Loucy (cell line): Measurements from ENCODE around the gene PANK1.

Source experiments
- H2AFZ ChIP-seq: fragments of 200-600 bp; sonication (generic); 2 replicates; pipeline ENCODE4 v1.6.0; 2016; ENCODE audit warnings: antibody characterized with exemption, mild to moderate bottlenecking, low read length, moderate library complexity
- H3F3A ChIP-seq: fragments of 200-600 bp; 2 replicates; pipeline ENCODE4 v1.6.0; 2016; ENCODE audit warnings: antibody characterized with exemption, low read depth, mild to moderate bottlenecking
- H3K27me3 ChIP-seq: fragments of 200-600 bp; sonication (generic); 2 replicates; pipeline ENCODE4 v1.6.1; 2014; ENCODE audit warnings: low read length, mild to moderate bottlenecking; ENCODE audit not compliant: insufficient read depth, poor library complexity, severe bottlenecking
- H3K36me3 ChIP-seq: fragments of 200-600 bp; sonication (generic); 2 replicates; pipeline ENCODE4 v1.6.1; 2016; ENCODE audit warnings: low read length; ENCODE audit not compliant: insufficient read depth
- H3K4me1 ChIP-seq: fragments of 200-600 bp; sonication (generic); 2 replicates; pipeline ENCODE4 v1.5.1; 2014; ENCODE audit warnings: low read length, mild to moderate bottlenecking; ENCODE audit not compliant: insufficient read depth, poor library complexity, severe bottlenecking
- H3K4me2 ChIP-seq: fragments of 200-600 bp; sonication (generic); 2 replicates; pipeline ENCODE4 v1.6.0; 2014; ENCODE audit warnings: antibody characterized with exemption, low read length, low read depth, mild to moderate bottlenecking; ENCODE audit not compliant: poor library complexity, severe bottlenecking
- H3K4me3 ChIP-seq: fragments of 200-600 bp; sonication (generic); 2 replicates; pipeline ENCODE4 v1.5.1; 2014; ENCODE audit warnings: low read length, mild to moderate bottlenecking, mixed read lengths; ENCODE audit not compliant: poor library complexity, severe bottlenecking
- H3K79me2 ChIP-seq: fragments of 200-600 bp; sonication (generic); 2 replicates; pipeline ENCODE4 v1.6.1; 2014; ENCODE audit warnings: low read length; ENCODE audit not compliant: insufficient read depth
- H3K9ac ChIP-seq: fragments of 200-600 bp; sonication (generic); 2 replicates; pipeline ENCODE4 v1.6.0; 2014; ENCODE audit warnings: mild to moderate bottlenecking, low read depth, low read length, moderate library complexity; ENCODE audit not compliant: poor library complexity, severe bottlenecking
- H3K9me2 ChIP-seq: fragments of 200-600 bp; sonication (generic); replicated peaks from 2 replicates; pipeline ENCODE4 v1.6.1; 2016; ENCODE audit warnings: low read depth, low read length, mixed read lengths
- H3K9me3 ChIP-seq: fragments of 200-600 bp; sonication (generic); 2 replicates; pipeline ENCODE4 v1.6.1; 2014; ENCODE audit warnings: mild to moderate bottlenecking, antibody characterized with exemption, low read length, low read depth; ENCODE audit not compliant: insufficient read depth
- H4K20me1 ChIP-seq: fragments of 200-600 bp; sonication (generic); 2 replicates; pipeline ENCODE4 v1.6.0; 2014; ENCODE audit warnings: antibody characterized with exemption, low read length, mild to moderate bottlenecking; ENCODE audit not compliant: insufficient read depth, poor library complexity, severe bottlenecking
- CTCF ChIP-seq: fragments of 200-600 bp; sonication (generic); conservative IDR thresholded peaks from 2 replicates; pipeline ENCODE4 v1.5.1; 2014; ENCODE audit warnings: mild to moderate bottlenecking, antibody characterized with exemption, low read length
- EZH2phosphoT487 ChIP-seq: fragments of 200-600 bp; IDR thresholded peaks from 2 replicates; pipeline ENCODE4 v1.6.1; 2018; ENCODE audit warnings: antibody characterized with exemption, mild to moderate bottlenecking, moderate library complexity, borderline replicate concordance

Gene PANK1

DNA sequence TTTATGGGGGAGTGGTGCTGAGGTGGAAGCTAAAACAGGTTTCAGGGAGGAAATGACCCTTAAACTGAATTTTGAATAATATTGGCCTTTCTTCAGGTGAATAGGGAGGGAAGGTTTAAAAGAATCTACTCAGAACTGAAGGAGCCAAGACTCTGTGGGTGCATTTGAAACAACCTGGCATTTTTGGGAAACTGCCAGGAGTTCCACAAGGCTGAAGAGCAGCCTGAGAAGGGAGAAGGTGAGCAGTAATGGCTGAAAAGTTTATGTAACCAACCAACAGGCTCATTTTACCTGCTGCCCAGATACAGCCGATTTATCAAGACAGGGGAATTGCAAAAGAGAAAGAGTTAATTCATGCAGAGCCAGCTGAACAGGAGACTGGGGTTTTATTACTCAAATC is 4.0 kb upstream of the PANK1 start:
- no peaks in the 10 kb centered on the region for H3K36me3 ChIP-seq
- no peaks in the 10 kb centered on the region for H3K9me2 ChIP-seq
- peaks cover 8% of the 10 kb centered on the region; the same call in 1 of the 2 replicates for H3K79me2 ChIP-seq
- no peaks in the 10 kb centered on the region for H3F3A ChIP-seq
- no peak overlapping the region for H3K4me3 ChIP-seq
- TF ChIP-seq CTCF (no peak), EZH2phosphoT487 (no peak)
- no peak overlapping the region for H3K4me2 ChIP-seq
- no peak overlapping the region for H3K9ac ChIP-seq
- peaks cover 47% of the 10 kb centered on the region for H3K4me1 ChIP-seq
- no peak overlapping the region for H2AFZ ChIP-seq
- no peaks in the 10 kb centered on the region for H4K20me1 ChIP-seq
- H3K27me3 ChIP-seq = no peaks in the 10 kb centered on the region
- no peaks in the 10 kb centered on the region for H3K9me3 ChIP-seq

DNA sequence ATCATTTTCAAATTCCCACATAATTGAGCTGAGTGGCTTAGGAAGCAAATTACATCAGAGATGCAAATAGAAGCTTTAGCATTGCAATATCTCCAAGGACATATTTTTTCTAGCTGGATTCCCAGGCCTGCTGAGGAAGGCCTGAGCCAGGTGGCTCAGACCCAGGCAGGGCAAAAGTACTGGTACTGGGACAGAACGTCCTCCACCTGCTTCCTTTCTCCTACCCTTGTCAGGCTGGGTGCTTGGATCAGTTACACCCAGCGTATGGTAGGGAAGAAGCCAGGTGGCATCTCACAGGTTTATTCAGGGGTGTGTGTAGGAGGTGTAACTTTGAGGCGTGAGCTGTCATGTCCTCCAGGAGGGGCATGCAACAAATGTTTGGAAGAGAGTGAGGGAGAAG is 3.0 kb upstream of the PANK1 start:
- H2AFZ ChIP-seq = no peak overlapping the region
- no peaks in the 10 kb centered on the region for H3K27me3 ChIP-seq
- peaks cover 14% of the 10 kb centered on the region for H3K79me2 ChIP-seq
- TF ChIP-seq CTCF = no peak
- TF ChIP-seq EZH2phosphoT487 = no peak
- no peak overlapping the region for H3K4me2 ChIP-seq
- H3K36me3 ChIP-seq = no peaks in the 10 kb centered on the region
- peaks cover 5% of the 10 kb centered on the region for H4K20me1 ChIP-seq
- no peak overlapping the region for H3K9ac ChIP-seq
- H3K4me1 ChIP-seq = peaks cover 43% of the 10 kb centered on the region
- no peaks in the 10 kb centered on the region for H3K9me3 ChIP-seq
- no peaks in the 10 kb centered on the region for H3K9me2 ChIP-seq
- no peaks in the 10 kb centered on the region for H3F3A ChIP-seq
- H3K4me3 ChIP-seq = no peak overlapping the region

DNA sequence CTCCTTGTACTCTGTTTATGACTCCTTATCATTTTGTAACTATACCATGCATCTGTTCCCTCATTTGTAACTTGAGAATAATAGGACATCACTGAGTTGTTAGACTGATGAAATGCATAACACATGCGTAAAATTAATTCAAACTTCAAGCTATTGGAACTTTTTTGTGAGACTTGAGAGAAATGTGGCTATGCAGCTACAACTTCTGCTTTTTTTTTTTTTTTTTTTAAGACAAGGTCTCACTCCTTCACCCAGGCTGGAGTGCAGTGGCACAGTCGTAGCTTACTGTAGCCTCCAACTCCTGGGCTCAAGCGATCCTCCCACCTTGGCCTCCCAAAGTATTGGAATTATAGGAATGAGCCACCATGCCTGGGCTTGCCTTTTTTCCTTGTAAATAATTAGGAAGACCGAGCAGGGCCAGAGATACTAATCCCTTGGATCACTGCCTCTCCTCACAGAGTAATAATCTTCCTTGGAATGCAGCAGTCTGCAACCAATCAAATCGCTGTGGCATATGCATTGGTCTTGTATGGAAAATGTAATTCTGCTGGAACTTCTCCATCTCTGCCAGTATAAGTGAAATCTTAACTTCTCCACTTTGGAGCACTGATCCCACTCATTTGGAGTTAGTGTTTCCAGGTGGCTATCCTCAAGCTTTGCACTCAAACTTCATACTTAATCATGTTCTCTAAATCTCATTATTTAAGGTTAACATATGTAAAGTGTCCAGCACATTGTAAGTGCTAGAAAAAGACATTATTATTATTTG is 2.0 kb upstream of the PANK1 start:
- Histone ChIP-seq H3K9ac (no peak overlapping the region), H3K27me3 (no peaks in the 10 kb centered on the region), H3K79me2 (peaks cover 24% of the 10 kb centered on the region), H3K9me2 (no peaks in the 10 kb centered on the region), H3K36me3 (no peaks in the 10 kb centered on the region), H3K9me3 (no peaks in the 10 kb centered on the region), H3K4me3 (no peak overlapping the region), H2AFZ (no peak overlapping the region), H3K4me1 (peaks cover 43% of the 10 kb centered on the region), H4K20me1 (peaks cover 10% of the 10 kb centered on the region), H3K4me2 (no peak overlapping the region), H3F3A (no peaks in the 10 kb centered on the region)
- TF ChIP-seq EZH2phosphoT487 = no peak
- no peak for TF ChIP-seq CTCF
